GM19099 (cell line): ENCODE data around the gene RUNX2.

Experiments
- POLR2A ChIP-seq: IDR thresholded peaks from 3 replicates; pipeline ENCODE4 v1.6.1; 2011; ENCODE audit warnings: low read depth; ENCODE audit not compliant: insufficient read length; ENCODE audit errors: extremely low read depth

The RUNX2 gene

DNA sequence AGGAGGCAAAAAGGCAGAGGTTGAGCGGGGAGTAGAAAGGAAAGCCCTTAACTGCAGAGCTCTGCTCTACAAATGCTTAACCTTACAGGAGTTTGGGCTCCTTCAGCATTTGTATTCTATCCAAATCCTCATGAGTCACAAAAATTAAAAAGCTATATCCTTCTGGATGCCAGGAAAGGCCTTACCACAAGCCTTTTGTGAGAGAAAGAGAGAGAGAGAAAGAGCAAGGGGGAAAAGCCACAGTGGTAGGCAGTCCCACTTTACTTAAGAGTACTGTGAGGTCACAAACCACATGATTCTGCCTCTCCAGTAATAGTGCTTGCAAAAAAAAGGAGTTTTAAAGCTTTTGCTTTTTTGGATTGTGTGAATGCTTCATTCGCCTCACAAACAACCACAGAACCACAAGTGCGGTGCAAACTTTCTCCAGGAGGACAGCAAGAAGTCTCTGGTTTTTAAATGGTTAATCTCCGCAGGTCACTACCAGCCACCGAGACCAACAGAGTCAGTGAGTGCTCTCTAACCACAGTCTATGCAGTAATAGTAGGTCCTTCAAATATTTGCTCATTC, at the start of gene RUNX2:
RUNX2 (plus strand) TSS at position 375 of the 567 bp plus-strand sequence. CDS start 397 bp downstream, outside the sequence.
- TF ChIP-seq POLR2A = no peak

DNA sequence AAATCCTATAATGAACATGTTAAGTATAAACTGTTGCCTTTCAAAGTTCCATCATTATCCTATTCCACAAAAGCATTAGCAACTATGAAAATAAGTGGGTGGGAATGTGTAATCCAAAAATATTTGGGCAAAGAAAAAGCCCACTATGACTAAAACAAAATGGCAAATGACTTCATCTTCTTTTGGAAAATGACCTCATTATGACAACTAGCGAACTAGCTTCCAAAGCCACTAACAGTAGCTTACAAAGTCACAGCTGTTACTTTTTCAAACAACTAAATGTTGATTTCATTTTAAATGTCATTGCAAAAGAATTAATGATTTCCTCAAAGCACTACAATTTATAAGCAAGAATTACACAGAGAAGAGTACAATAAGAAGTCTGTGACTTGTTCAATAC, 49.8 kb upstream of the RUNX2 start:
- no peak for TF ChIP-seq POLR2A

DNA sequence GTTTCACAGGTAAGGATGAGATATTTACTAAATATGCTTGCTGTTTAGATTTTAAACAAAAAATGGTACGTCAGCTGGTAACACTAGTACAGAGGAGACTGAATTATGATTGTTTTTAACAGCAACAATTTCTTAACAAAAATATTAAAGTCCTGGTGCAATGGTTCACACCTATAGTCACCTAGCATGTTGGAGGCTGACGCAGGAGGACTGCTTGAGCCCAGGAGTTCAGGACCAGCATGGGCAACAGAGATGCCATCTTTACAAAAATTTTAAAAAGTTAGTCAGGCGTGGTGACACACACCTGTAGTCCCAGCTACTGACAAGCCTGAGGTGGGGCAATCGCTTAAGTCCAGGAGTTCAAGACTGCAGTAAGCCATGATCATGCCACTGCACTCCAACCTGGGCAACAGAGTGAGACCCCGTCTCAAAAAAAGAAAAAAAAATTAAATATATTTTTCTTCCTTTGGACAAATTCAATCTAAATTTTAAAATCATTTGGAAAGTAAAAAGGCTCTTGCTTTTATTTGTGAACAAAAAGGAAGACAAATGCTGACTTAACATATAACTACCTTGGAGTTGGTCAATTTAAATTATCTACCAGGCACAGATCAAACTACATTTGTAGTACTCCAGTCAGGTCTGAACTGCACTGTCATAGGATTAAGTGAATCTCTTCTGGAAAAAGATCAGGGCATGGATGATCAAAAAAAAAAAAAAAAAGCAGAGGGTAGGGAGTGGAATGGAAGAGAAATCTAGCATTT, 38.2 kb upstream of the RUNX2 start:
- no peak for TF ChIP-seq POLR2A

DNA sequence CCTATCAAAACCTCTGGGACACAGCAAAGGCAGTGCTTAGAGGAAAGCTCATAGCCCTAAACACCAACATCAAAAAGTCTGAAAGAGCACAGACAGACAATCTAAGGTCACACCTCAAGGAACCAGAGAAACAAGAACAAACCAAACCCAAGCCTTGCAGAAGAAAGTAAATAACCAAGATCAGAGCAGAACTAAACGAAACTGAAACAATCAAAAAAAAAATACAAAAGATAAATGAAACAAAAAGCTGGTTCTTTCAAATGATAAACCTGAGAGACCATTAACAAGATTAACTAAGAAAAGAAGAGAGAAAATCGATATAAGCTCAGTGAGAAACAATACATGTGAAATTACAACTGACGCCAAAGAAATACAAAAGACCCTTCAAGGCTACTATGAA, 34.8 kb upstream of the RUNX2 start:
- no peak for TF ChIP-seq POLR2A

DNA sequence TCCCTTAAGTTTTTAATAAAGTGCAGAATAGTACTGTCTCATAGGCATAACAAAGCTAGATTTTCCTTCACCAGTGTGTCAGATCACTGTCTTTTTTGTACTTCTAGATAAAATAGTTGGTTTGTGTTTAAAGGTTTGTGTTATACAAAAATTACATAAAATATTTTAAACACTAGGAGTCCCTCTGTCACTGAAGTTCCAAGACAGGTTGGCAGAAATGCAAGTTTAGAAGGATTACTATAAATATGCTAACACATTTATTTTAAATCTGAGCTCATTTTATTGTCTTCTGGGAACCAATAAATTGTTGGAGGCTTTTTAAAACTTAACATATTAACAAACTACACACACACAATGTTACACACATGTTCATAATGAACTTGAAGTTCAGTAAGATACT, 30.8 kb upstream of the RUNX2 start:
- TF ChIP-seq POLR2A = no peak

DNA sequence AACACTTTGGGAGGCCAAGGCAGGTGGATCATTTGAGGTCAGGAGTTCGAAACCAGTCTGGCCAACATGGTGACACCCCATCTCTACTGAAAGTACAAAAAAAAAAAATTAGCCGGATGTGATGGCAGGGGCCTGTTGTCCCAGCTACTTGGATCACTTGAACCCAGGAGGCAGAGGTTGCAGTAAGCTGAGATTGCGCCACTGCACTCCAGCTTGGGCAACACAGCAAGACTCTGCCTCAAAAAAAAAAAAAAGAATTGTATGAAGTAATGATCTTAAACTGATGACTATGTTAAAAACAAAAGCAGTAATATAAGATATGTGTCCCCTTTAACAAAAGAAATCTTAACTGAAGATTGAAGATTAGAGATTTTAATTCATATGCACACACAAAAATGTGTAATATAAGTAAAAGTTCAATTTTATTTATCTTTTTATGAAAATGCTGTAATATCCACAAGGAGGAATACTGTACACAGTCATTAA, 29.0 kb upstream of the RUNX2 start:
- TF ChIP-seq POLR2A = no peak

DNA sequence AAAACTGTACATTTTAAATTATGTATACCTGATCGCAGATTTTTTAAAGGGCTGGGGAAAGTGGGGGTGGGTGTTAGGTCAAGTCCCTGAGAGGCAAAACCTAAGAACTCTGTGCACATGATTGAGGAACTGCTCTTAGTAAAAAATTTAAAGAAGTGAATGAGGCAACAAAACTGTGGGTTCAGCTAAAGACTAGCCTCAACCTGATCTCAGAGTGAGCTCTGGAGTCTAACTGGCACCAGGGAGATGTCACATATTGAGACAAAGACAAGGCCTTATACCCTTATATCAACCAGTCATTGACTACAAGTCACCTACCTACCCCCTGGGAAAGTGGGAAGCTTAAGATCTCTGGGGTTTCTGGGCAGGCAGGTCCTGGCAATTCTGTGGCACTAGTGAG, 27.4 kb upstream of the RUNX2 start:
- TF ChIP-seq POLR2A = no peak

DNA sequence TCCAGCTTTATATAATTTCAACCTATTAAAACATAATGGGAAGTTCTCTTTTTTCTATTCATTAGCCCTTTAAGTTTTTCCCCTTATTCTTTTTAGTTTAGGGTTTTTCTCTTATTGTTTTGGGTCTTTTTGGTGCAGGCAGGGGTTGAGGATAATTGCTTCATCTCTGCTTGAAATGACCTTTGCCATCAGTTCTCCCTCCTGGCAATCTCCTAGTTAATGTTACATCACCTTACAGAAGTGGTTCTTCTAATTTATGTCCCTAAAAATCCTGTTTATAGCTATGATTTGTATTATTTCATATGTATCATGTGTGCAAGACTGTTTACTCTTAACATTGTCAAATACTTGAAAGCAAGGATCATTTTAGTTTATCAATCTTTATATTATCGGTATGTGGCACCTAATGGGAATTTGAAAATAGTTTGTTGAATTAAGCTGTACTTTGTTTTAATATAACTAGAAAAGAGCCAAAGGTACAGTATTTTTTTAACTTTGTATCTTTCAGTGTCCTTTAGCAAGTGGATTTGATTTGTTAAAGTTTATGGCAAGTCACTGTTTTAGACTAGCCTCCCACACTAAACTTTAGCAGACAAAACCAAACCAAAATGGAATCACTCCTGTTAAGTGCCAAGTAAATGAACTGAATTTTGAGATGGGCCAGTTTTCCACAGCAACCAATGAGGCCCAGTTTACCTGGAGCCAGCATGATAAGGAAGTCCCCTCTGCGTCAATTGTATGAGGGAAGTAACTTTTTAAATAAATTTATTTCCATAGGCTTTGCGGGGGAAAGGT, 26.6 kb upstream of the RUNX2 start:
- TF ChIP-seq POLR2A = no peak

DNA sequence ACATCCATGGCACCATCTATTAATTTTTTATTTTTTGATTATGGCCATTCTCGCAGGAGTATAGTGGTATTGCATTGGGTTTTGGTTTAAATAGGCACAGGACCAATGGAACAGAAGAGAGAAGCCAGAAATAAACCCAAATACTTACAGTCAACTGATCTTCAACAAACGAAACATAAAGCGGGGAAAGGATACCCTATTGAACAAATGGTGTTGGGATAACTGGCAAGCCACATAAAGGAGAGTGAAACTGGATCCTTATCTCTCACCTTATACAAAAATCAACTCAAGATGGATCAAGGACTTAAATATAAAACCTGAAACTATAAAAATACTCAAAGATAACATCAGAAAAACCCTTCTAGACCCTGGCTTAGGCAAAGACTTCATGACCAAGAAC, 25.3 kb upstream of the RUNX2 start:
- TF ChIP-seq POLR2A = no peak

DNA sequence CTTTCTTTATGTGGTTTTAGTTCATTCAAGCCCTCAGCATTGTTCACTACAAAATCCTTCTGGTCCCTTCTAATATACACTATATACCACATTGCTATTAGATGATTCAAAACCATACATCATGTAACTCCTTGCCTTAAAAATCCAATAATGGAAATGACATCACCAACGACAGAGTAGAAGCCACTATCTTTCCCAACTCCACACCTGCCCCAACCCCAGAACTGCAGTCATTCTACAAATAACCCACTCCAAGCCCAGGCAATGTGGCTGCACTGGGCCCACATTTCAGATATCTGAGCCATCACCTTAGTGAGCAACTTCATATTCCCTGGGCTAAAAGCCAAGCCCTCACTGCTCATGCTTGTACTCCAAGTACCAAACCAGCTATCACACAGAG, 22.6 kb upstream of the RUNX2 start:
- TF ChIP-seq POLR2A = no peak

DNA sequence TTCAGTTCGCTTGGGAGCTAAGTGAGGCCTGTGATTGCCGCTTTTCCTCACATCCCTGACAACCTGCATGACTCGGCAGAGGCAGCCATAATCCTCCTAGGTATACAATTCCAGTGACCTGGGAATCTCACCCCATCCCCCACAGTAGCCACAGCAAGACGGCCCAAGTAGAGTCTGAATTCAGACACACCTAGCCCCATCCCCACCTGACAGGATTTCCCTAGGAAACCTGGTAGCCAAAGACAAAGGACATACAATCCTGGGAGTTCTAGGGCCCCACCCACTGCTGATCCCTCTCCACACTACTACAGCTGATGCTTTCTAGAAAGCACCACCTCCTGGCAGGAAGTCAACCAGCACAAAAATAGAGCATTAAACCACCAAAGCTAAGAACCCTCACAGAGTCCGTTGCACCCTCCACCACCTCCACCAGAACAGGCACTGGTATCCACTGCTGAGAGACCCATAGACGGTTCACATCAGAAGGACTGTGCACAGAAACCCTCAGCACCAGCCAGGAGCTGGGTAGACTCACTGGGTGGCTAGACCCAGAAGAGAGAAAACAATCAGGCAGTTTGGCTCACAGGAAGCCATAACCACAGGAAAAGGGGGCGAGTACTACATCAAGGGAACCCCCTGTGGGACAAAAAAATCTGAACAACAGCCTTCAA, 17.9 kb upstream of the RUNX2 start:
- TF ChIP-seq POLR2A = no peak

DNA sequence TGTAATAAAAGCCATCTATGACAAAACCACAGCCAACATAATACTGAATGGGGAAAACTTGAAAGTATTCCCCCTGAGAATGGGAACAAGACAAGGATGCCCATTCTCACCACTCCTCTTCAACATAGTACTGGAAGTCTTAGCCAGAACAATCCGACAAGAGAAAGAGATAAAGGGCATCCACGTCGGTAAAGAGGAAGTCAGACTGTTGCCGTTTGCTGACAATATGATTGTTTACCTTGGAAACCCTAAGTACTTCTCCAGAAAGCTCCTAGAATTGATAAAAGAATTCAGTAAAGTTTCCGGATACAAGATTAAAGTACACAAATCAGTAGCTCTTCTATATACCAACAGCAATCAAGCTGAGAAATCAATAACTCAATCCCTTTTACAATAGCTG, 14.0 kb upstream of the RUNX2 start:
- TF ChIP-seq POLR2A = no peak

DNA sequence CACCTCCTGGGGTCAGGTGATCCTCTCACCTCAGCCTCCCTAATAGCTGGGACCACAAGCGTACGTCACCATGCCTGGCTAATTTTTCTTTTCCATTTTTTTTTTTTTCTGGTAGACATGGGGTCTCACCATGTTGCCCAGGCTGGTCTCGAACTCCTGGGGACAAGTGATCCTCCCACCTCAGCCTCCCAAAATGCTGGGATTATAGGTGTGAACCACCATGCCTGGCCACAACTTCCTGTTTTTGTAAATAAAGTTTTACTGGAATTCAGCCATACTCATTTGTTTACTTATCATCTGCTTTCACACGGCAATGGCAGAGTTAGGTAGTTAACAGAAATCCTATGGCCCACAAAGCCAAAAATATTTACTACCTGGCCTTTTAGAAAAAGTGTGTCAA, 7.8 kb upstream of the RUNX2 start:
- no peak for TF ChIP-seq POLR2A

DNA sequence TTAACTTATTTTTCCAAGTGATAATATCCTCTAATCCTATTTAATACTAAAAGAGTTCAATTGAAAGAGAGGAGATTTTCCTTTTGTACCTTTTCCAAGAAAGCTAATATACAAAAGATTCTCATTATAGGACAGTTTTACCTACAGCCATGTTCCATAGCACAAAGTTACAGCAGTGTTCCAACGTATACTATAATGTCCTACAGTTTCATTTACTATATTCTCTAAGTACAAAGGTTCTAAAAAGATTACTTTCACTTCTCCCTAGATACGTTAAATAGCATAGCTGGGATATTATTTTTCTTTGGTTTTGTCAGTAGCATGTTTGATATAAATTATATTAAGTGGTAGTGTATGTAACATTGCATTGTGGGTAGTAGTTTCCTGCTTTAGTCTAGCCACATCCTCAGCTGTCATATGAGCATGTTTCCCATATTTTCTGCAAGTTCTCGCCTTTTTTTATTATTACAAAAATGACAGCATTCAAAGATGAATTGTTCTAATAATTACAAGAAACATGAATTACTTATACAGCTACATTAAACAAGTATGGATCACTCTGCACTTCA, 4.4 kb upstream of the RUNX2 start:
- no peak for TF ChIP-seq POLR2A
